NCI-H2171 treated with DMSO at 0.1 percent for 48 hours (cell line): Measurements from ENCODE around the gene APLNR.

Experiments used
- DNase-seq: peaks from one replicate; lab custom pipeline; 2025; lab: John Stamatoyannopoulos, UW

Gene APLNR

GRCh38 chr11:57251491-57252104 is 14.5 kb upstream of the APLNR start:
- peak; percentile 30 for DNase-seq

DNA sequence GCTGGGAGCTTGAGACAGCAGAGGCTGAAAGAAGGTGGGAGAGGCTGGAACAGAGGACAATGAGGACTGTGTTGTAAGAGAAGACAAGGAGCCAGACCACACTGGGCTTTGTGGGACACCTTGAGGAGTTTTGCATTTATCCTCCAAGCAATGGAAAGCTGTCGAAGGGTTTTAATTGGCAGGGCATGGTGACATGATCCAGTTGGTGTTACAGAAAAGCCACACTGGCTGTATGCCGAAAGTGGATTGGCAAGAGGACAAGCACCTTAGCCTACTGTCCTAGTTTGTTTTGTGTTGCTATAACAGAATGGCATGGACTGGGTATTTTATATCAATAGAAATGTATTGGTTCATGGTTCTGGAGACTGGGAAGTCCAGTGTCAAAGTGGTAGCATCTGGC is 14.0 kb upstream of the APLNR start:
- DNase-seq: no peak

DNA sequence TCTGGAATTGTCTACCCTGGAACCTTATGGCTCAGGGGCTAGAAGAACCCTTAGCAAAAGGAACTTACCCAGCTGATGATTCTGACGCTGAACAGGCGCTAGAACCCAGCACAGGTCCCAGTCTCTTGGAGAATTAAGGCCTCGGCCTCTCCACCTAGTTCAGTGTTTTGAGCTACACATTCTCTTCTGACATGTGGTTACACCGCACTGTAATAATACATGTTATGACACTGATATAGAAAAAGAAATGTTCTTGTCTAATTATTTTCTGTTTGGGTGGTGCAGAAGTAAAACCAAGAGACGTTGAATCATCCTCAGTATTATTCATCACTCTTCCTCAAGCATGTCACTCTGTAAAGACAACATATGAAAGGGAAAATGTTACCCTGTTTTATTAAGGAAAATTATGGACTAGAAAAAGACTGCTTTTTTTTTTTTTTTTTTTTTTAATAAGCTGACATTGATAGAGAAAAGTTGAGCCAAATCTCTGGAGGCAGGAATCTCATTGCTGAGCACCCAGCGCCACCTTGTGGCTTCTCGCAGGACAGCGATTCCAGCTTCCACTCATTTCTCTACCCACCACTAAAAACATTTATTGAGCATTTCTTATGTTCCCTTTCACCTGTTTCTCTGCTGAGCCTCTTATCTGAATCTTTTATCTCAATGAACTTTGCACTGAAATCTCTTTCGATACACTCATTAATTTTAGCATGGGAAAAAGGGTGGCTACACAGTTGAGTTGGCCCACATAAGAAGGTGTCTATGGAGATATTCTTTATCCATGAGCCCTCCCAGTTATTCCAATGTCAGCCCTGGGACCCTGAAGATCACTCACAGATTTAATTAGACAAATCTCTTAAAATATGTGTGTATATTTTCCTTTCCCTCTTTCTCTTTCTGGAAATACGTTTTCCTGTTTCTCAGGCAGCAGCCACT is 12.6 kb upstream of the APLNR start:
- DNase-seq: peak; percentile 70

DNA sequence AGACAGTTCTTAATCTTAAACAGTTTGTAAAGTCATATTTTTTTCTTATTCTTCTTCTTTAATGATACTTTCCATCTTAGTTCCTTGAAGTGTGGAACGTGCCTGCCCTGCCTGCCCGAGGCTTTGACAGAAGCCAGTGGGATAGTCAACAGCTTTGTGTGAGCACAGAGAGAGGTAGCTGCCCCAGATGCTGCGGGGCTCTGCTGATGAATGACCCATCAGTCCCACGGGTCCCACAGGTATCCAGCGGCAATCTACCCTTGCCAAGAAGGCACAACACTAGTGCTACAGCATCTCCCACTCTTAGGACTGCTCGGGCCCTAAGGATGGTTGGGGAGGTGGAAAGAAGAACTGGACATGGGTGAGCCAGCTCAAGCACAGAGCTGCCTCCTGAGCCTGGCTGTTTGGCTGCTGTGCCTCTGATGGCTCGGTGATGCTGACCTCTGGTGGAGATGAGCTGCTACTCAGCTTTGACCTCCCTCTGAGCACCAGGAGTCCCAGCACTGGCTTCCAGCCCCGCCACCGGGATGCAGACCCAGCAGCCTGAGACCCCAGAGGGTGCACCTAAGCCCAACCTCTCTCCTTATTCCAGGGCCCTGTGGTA is 11.8 kb upstream of the APLNR start:
- peak; percentile 61 for DNase-seq

DNA sequence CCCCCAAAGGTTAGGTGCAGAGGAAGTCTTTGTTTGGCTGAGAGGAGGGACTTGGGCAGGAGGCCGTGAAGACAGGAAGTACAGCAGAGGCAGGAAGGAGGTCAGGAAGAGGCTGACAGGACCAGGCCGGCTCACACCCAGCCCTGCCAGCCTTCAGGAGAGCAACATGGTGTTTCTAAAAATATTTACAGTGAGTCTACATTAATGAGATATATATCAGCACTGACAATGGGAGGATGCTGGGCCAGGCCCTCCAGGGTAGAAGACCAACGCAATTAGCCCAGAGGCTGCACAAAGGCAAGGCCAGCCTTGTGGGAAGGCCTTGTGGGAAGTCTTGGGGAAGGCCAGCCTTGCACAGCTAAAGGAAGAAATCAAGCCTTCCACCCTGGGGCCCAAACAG is 7.9 kb upstream of the APLNR start:
- no peak for DNase-seq

DNA sequence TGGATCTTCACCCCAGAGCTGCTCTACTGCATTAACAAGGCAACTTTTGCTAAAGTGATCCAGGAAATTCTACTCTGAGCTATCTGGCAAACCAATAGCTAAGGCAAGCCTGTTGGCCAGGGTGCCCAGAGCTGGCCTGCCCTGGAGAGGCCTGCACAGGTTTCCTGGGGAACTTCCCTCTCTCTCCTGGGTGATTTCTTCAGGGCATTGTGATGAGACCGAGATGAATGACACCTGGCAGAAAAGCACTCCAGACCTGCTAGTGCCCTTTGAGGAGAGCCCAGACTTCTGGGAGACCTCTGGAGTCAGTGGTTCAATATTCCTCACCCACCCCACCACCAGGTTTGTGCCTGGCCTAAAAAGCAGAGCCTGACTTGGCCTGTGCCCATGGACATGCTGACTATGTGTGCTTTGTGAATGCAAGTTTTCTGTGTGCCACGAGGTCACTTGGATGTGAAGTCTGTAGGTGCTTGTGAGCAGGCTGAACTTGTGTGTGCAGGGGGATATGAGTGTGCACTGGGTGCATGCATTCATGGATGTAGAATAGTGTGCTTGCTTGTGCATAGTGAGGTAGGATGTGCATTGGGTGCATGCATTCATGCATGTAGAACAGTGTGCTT is 4.4 kb upstream of the APLNR start:
- no peak for DNase-seq

GRCh38 chr11:57240757-57241156 is 3.7 kb upstream of the APLNR start:
- DNase-seq: peak; percentile 16

DNA sequence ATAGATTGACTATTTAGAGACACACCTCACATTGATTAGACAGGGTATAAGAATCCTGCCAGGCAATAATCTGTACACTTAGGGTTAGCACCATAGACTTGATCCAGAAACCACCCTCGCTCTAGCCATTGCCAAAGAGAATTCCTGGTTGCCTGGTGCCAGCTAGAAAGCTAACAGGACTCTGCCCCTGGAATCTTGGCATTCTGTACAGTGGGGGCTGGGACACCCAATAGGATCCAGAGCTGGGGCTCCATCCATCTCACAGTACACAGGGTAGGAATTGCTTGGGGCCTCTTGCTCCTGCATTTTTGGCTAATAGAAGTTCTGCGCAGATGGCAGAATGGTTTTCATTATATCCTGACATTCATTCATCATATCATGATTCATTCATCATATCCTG is 3.0 kb upstream of the APLNR start:
- DNase-seq: no peak

DNA sequence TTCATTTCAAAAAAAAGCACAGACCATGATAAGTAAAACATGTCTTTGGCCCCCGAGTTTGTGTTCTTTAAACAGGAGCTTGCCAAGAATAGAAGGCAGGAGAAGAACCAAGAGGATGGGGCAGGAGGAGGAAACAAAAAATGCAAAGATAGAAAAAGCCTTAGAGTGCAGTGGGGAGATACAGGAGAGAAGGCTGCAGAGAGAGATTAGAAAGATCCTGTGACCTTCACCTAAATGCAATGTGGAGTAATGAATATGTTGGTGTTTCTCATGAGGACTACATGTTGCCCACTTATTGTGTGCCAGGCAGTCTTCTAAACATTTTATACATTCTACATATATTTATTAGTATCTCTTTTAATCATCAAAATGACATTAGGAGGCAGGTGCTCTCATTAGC is 2.3 kb upstream of the APLNR start:
- no peak for DNase-seq

DNA sequence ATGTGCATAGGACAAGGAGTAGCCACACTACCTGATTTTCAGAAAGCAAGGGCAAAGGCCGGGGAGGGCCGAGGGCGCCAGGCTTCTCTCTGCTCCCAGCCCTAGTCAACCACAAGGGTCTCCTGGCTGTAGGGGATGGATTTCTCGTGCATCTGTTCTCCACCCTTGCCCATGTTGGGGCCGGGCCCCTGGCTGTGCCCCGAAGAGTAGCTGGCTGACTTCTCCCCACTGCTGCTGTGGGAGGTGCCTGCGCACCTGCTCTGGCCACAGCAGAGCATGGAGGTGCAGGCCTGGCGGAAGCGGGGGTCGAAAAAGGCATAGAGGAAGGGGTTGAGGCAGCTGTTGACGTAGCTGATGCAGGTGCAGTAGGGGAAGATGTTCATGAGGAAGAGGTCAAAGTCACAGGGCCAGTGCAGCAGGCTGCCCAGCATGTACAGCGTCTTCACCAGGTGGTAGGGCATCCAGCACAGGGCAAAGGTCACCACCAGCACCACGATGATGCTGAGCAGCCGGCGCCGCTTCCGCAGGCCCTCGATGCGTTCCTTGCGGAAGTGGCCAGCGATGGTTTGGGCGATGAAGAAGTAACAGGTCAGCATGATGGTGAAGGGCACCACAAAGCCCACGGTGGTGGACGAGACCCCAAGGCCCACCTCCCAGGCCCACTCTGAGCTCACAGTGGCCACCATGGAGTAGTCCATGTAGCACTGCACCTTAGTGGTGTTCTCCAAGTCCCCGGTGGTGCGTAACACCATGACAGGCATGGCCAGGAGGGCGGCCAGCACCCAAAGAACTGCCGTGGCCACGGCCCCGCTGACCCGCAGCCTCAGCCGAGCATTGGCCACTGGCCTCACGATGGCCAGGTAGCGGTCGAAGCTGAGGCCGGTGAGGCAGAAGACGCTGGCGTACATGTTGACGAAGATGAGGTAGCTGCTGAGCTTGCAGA is 1.0 kb downstream of the APLNR start:
- DNase-seq: no peak

GRCh38 chr11:57233702-57234101 is 3.3 kb downstream of the APLNR start:
- no peak for DNase-seq

GRCh38 chr11:57231539-57232253 is 5.4 kb downstream of the APLNR start:
- no peak for DNase-seq

- peak; percentile 68 for DNase-seq
Measured at GRCh38 chr11:57230791-57231538, 6.1 kb downstream of the APLNR start.

- no peak for DNase-seq
Measured at GRCh38 chr11:57230316-57230715, 6.7 kb downstream of the APLNR start.

DNA sequence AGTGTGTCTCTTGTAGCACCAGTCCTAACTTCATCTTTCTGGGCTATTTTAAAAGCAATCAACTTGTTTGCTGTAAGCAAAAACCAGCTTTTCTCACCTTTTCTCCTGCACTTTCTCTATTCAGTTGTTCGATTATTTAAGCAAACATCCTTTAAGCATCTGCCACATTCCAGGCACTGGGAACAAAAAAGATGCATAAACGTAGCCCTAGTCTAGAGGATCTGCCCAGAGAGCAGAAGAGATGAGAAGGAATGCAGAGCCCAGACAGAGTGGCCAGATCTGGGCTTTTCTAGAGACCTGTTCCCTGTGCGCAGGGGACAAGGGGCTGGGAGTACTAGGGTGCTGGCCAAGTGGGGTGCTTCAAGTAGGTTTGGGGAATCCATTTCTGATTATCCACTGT is 8.4 kb downstream of the APLNR start:
- DNase-seq: no peak

DNA sequence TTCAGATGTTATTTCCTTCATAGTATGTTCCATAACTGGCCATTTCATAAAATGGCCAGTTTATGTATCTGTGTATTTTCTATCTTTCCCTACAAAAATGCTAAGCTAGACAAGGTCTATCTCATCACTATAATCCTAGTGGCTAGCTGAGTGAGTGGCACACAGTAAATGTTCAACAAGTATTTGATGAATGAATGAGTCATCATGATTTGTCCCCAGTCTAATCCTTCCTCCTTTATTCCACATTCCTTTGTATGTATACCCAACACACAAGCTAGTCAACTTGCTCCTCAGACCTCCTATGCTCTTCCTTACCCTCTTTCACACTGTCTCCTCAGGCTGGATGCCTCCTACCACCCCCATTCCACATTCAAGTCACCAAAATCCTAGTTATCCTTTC is 12.5 kb downstream of the APLNR start:
- DNase-seq: no peak

GRCh38 chr11:57224128-57224527 is 12.9 kb downstream of the APLNR start:
- no peak for DNase-seq

DNA sequence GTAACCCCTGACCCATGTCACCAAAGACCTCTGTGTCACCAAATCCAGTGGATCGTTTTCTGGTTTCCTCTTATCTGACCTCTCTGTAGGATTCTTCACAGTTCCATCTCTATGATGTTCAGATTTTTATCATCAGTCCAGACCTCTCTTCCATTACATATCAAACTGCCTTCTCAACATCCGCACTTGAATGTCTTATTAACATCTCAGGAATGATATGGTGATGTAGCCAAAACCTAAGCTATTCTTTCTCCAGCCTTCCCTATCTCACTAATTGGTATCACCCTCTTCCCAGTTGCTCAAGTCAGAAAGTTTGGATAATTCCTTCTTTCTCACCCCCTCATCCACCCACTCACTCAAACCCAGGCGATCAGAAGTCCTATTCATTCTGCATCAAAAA is 13.4 kb downstream of the APLNR start:
- no peak for DNase-seq

GRCh38 chr11:57222239-57222638 is 14.8 kb downstream of the APLNR start:
- DNase-seq: no peak

- no peak for DNase-seq
Measured at GRCh38 chr11:57219021-57219627, 17.9 kb downstream of the APLNR start.
